Stimulated activated CD4-positive, alpha-beta T cell treated with anti-CD3 and anti-CD28 coated beads, Interleukin-12 subunit alpha, Interleukin-12 subunit beta, amount 100 ng/mL, for 48 hours (primary cell): Measurements from ENCODE around the gene TMEM225B.
A peak's percentile ranks its signal among the peaks of the same experiment; 100 is the strongest.
"Not testable (repeated sequence)": the region's sequence is repeated elsewhere in the genome, so short reads cannot be mapped to it uniquely, and the experiment has no call there.

Source experiments
- DNase-seq, 3 donors: peaks; one replicate each; pipeline ENCODE4 v3.0.0-alpha.2; 2020; ENCODE audit warnings: low read depth in 2 of 3, low spot score in 1 of 3

Gene TMEM225B

DNA sequence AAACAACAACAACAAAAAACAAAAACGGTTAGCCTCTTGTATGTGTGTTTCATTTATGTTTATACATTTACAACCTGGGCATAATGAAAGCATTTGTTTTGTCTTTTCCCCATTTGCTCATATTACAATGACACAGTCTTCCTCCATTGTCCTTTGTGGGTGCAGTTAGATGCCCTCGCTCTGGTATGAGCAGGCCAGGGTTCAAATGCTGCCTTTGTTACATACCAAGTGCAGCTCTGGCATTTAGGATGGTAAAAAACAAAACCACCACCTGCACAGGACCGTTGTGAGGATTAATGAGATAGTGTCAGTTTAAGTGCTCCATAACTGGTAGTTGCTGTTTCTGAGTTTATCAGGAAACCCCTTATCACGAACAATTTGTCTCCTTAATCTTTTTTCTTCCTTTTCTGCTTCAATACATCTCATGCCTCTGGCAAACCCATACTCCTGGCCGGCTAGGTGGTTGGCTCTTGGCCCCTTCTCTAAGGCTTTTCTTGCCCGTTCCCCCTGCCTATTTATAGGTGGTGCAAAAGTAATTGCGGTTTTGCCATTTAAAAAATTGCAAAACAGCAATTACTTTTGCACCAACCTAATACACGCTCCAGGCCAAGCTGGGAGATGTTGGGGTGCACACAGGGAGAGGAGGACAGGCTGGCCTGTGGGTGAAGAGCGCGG is 18.6 kb upstream of the TMEM225B start:
- DNase-seq = no peak

- peak in 2 of 3 donors; percentile 24 to 26 for DNase-seq
These were observed 17.9 kb upstream of the TMEM225B start for GRCh38 chr7:99579956-99580777.

DNA sequence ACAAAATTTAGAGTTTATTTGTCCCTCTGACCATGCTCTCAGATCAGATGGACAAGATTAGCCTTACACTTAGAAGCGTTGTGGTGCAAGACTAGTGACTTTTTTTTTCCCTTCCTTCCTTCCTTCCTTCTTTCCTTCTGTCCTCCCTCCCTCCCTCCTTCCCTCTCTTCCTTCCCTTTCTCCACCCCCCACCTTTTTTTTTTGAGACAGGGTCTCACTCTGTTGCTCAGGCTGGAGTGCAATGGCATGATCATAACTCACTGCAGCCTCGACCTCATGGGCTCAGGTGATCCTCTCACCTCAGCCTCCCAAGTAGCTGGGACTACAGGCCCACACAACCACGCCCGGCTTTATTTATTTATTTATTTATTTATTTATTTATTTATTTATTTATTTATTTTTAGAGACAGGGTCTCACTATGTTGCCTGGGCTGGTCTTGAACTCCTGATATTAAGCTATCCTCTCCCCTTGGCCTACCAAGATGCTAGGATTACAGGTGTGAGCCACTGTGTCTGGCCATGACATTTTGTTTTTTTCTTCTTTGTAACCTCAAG is 17.2 kb upstream of the TMEM225B start:
- DNase-seq = not testable (repeated sequence)

DNA sequence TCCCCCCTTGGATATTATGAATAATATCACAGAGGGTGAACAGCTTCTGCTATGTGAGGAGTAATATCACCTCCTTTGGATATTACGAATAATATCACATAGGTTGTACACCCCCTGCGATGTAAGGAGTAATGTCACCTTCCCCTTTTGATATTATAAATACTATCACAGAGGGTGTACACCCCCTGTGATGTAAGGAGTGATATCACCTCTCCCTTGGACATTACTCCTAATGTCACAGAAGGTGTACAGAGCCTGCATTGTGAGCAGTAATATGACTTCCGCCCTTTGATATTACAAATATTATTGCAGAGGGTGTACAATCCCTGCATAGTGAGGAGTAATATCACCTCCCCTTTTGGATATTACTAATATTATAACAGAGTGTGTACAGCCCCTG is 9.2 kb upstream of the TMEM225B start:
- no peak for DNase-seq

DNA sequence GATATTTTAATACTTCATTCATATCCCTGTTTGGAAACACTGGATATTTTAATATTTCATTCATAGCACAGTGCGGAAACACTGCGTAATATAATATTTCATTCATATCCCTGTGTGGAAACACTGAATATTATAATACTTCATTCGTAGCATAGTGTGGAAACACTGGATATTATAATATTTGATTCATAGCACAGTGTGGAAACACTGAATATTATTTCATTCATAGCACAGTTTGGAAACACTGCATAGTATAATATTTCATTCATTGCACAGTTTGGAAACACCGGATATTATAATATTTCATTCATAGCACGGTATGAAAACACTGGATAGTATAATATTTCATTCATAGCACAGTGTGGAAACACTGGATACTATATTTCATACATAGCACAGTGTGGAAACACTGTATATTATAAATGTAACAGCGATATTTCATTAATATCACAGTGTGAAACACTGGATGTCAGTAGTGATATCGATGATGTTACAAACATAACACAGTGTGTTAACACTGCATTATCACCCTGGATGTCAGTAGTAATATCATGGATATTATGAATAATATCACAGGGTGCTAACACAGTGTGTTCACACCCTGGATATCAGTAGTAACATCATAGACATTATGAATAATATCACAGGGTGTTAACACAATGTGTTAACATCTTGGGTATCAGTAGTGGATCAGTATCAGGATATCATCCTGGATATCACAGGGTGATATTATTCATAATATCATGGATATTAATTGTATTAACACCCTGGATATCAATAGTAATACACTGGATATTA is 2.9 kb upstream of the TMEM225B start:
- DNase-seq = no peak

- DNase-seq = no peak
These were observed 1.6 kb upstream of the TMEM225B start for GRCh38 chr7:99596408-99596955.

DNA sequence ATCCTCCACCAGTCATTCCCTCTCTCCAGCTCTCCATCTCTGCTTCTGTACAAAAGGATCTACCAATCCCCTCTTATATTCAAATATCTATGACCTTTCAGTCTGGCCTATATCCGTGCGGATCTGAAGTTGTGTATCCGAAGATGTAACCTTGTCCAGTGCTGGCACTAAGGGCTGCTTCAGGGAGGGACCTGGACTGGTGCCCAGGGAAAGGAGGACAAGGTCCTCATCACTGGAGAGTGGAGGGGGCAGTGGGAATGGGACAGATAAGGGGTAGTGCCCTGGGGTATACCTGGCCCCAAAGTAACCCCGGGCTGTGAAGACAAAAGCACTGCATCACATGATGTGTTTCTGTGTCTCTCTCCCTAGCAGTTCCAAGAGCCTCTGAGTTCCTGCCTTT is 1.8 kb downstream of the TMEM225B start:
- DNase-seq = no peak

DNA sequence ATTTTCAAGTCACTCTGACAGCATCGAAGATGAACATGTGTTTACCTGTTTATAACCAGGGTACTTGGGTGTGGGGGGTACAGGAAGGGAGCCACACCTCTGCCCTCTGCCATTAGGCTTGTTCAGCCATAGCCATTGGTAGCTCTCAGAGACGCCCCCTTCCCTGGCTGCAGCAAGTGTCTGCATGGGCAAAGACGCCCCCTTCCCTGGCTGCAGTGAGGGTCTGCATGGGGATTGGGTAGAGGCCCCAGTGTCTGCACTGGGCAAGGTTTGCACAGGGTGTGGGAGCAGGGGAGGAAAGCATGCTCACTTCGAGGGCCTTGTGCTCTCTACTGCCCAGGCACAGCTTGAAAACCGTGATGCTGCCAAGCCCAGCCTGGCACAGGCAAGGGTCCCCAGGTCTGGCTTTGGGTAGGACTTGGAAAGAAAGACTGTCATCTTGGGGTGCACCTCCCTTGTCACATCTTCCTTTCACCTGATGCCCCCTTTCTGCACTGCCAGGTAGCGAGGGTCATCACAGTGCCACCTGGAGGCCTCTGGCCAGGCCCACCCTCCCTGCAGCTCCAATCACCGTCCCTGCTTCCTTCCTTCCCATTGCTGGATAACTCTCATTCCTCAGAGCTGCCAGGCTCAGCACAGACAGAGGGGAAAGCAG is 3.7 kb downstream of the TMEM225B start:
- DNase-seq = no peak

DNA sequence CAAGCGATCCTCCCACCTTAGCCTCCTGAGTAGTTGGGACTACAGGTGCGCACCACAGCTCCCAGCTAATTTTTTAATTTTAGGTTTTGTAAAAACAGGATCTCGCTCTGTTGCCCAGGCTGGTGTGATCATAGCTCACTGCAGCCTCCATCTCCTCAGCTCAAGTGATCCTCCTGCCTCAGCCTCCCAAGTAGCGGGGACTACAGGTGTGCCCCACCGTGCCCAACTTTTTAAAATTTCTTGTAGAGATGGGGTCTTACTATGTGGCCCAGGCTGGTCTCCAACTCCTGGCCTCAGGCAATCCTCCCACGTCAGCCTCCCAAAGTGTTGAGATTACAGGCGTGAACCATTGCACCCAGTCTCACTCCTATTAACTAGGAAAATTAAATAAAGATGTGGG is 7.5 kb downstream of the TMEM225B start:
- no peak for DNase-seq

- no peak for DNase-seq
These were observed 8.5 kb downstream of the TMEM225B start for GRCh38 chr7:99606531-99606930.

DNA sequence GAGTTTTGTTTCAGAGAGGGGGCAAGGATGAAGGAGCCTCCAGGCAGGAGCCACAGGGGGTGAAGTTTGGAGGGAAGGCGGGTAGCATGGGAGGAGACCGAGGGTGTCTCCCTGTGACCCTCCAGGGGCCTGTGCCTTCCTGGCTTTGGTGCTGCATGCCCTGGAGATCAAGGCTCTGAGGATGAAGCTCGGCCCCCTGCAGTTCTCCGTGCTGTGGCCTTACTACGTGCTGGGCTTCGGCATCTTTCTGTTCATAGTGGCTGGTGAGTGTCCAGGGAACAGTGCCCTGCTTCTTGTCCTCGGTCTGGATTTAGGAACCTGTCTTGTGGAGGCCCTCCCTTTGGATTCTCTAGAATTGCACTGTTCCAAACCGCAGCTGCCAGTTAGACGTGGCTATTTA is 9.5 kb downstream of the TMEM225B start:
- DNase-seq = no peak

GRCh38 chr7:99614495-99614894 is 16.4 kb downstream of the TMEM225B start:
- DNase-seq = no peak

- no peak for DNase-seq
These were observed 17.9 kb downstream of the TMEM225B start for GRCh38 chr7:99615989-99616358.

GRCh38 chr7:99616359-99617191 is 18.5 kb downstream of the TMEM225B start, which contains the start of gene ZSCAN25:
Gene ZSCAN25 (plus strand): TSS chr7:99616946. CDS start chr7:99619607, 2,661 bp downstream.
- peak; percentile 81 to 85 (median 82) for DNase-seq

DNA sequence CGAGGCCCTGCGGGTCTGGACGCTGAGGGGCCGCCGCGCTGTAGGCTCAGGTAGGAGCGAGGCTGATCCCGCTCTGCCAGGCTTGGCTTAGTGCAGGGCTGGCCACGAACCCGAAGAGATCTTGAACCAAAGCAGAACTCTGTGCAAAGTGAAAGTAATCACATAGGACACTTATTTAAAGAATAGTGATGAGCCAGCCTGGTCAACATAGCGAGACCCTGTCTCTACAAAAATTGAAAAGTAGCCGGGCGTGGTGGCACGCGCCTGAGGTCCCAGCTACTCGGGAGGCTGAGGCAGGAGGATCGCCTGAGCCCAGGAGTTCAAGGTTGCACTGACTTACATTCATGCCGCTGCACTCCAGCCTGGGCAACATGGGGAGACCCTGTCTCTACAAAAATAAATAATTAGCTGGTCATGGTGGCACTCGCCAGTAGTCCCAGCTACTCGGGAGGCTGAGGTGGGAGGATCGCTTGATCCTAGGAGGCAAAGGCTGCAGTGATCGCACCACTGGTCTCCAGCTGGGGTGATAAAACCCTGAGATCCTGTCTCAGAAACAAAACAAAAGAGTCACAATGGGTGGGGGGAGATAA is 19.2 kb downstream of the TMEM225B start:
- DNase-seq = no peak

DNA sequence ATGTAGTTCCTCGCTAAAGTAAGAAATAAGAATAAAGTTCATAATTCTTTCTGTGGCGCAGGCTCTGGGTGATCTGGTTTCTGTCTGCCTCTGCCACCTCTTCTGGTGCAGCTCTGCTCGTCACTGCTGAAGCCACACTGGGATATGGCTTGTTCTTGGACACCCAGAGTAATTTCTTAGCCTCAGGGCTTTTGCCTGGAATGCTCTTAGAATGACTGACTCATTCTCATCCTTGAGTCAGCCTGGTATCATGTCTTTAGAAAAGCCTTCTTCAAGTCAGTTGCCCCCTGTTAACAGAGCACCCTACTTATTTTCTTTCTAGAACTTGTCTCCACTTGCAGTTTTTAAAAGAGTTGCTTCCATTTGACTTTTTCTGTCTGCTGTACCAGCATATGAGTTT is 20.7 kb downstream of the TMEM225B start:
- no peak for DNase-seq

DNA sequence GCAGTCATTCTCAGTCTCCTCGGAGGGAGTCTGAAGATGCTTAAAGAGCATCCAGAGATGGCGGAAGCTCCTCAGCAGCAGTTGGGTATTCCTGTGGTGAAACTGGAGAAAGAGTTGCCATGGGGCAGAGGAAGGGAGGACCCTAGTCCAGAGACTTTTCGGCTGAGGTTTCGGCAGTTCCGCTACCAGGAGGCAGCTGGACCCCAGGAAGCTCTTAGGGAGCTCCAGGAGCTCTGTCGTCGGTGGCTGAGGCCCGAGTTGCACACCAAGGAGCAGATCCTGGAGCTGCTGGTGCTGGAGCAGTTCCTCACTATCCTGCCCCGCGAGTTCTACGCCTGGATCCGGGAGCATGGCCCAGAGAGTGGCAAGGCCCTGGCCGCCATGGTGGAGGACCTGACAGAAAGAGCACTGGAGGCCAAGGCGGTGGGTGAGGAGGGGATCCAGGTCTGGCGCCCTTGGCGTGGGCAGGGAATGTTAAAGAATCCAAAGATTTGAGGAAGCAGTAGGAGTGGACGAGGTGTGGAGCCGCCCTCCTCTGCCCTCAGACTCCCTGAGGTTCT is 21.6 kb downstream of the TMEM225B start:
- no peak for DNase-seq

DNA sequence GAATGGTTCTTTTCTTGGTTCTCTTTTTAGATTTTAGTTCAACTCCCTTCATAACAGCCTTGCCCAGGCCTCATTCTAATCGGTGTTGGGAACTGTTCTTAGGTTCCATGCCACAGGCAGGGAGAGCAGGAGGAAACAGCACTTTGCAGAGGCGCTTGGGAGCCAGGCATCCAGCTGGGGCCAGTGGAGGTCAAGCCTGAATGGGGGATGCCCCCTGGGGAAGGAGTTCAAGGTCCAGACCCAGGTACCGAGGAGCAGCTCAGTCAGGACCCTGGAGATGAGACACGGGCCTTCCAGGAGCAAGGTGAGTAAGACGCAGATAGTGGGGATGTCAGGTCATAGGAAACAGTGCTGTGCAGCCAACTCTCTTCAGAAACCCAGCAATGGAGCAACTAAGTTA is 23.2 kb downstream of the TMEM225B start:
- no peak for DNase-seq

- no peak for DNase-seq
These were observed 24.5 kb downstream of the TMEM225B start for GRCh38 chr7:99622596-99622995.
